ENCODE data around the gene TRIM40. TPM values are rescaled to one million over a fixed set of nuclear protein-coding genes. Genes with fewer than 3 reads are reported as not detected.

Gene TRIM40
- total RNA-seq, 5 donors from 2014 or later (not counting 1 experiment from before 2014, with no cell fraction given) = not detected

- DNase-seq (no peak), ATAC-seq (replicated peaks in 1 of 4) (no peak)
- H3K4me3 ChIP-seq (ENCODE audit: control insufficient read depth in 1 of 2, extremely low read depth in 1 of 2, low read length in 1 of 2) = no peak overlapping the region
- Mint-ChIP-seq H3K27ac (no peak overlapping the region), H3K36me3 (no peaks in the 10 kb centered on the region), H3K4me1 (peaks cover 0 to 8% (median 4%) of the 10 kb centered on the region in 3 donors), H3K4me3 (no peak overlapping the region), H3K9me3 (peaks cover 0 to 11% (median 9%) of the 10 kb centered on the region in 3 donors), H3K27me3 (peaks cover 61 to 71% of the 10 kb centered on the region in 2 donors)
- WGBS (ENCODE audit: insufficient coverage) = no CpG with 5 or more reads among the region's 2 CpGs
- H3K27ac ChIP-seq (ENCODE audit: low read length) = no peak overlapping the region
- H3K36me3 ChIP-seq (ENCODE audit: control insufficient read depth in 2 of 2, extremely low read depth in 1 of 2, insufficient read depth in 1 of 2, low read length in 1 of 2) = no peaks in the 10 kb centered on the region
- POLR2A ChIA-PET = no interaction called here
- peaks cover 0 to 11% of the 10 kb centered on the region in 2 experiments for H3K4me1 ChIP-seq (ENCODE audit: control insufficient read depth in 1 of 2, extremely low read depth in 1 of 2, insufficient read depth in 2 of 2, low read length in 2 of 2)
- peaks cover 15 to 29% of the 10 kb centered on the region in 2 experiments for H3K27me3 ChIP-seq (replicated peaks in 1 of 2; ENCODE audit: control insufficient read depth in 2 of 2, extremely low read depth in 1 of 2, insufficient read depth in 2 of 2, low read length in 1 of 2)
- no peaks in the 10 kb centered on the region for H3K9me3 ChIP-seq
- CTCF ChIA-PET = no interaction called here
Observed at GRCh38 chr6:30175765-30176164, 39.8 kb downstream of the TRIM40 start.

GRCh38 chr6:30178837-30179236, 42.9 kb downstream of the TRIM40 start:
- no peaks in the 10 kb centered on the region for H3K36me3 Mint-ChIP-seq
- ChIA-PET CTCF (interaction anchor here in 1 of 2 donors (1.0 kb wide), 1 partner anchor 18 kb away, joined by 3 read pairs; no protein-coding TSS in a partner anchor), POLR2A (interaction anchor here in 1 of 2 donors (0.6 kb wide), 1 partner anchor 59 kb away, joined by 3 read pairs; no protein-coding TSS in a partner anchor)
- H3K27ac ChIP-seq (ENCODE audit: low read length) = no peak overlapping the region
- ATAC-seq (replicated peaks in 1 of 4) (no peak), DNase-seq (no peak)
- no peaks in the 10 kb centered on the region for H3K36me3 ChIP-seq (ENCODE audit: control insufficient read depth in 2 of 2, extremely low read depth in 1 of 2, insufficient read depth in 1 of 2, low read length in 1 of 2)
- peaks cover 0 to 5% (median 0%) of the 10 kb centered on the region in 3 donors for H3K4me1 Mint-ChIP-seq
- no peaks in the 10 kb centered on the region for H3K9me3 ChIP-seq
- no peak overlapping the region for H3K27ac Mint-ChIP-seq
- H3K4me3 Mint-ChIP-seq = no peak overlapping the region
- no peak overlapping the region for H3K4me3 ChIP-seq (ENCODE audit: control insufficient read depth in 1 of 2, extremely low read depth in 1 of 2, low read length in 1 of 2)
- peaks cover 0 to 11% (median 9%) of the 10 kb centered on the region in 3 donors for H3K9me3 Mint-ChIP-seq
- WGBS (ENCODE audit: insufficient coverage) = no CpG with 5 or more reads among the region's 1 CpG
- no peaks in the 10 kb centered on the region for H3K4me1 ChIP-seq (ENCODE audit: control insufficient read depth in 1 of 2, extremely low read depth in 1 of 2, insufficient read depth in 2 of 2, low read length in 2 of 2)
- H3K27me3 ChIP-seq (replicated peaks in 1 of 2; ENCODE audit: control insufficient read depth in 2 of 2, extremely low read depth in 1 of 2, insufficient read depth in 2 of 2, low read length in 1 of 2) = peaks cover 10 to 11% of the 10 kb centered on the region in 2 experiments
- H3K27me3 Mint-ChIP-seq = peaks cover 44 to 48% of the 10 kb centered on the region in 2 donors

GRCh38 chr6:30180145-30180544, 44.2 kb downstream of the TRIM40 start:
- ATAC-seq (replicated peaks in 1 of 4) = no peak
- H3K4me3 Mint-ChIP-seq = no peak overlapping the region
- peaks cover 38% of the 10 kb centered on the region in 2 donors for H3K27me3 Mint-ChIP-seq
- Histone ChIP-seq H3K4me1 (ENCODE audit: control insufficient read depth in 1 of 2, extremely low read depth in 1 of 2, insufficient read depth in 2 of 2, low read length in 2 of 2) (no peaks in the 10 kb centered on the region), H3K36me3 (ENCODE audit: control insufficient read depth in 2 of 2, extremely low read depth in 1 of 2, insufficient read depth in 1 of 2, low read length in 1 of 2) (peaks cover 10 to 12% of the 10 kb centered on the region in 2 donors), H3K4me3 (ENCODE audit: control insufficient read depth in 1 of 2, extremely low read depth in 1 of 2, low read length in 1 of 2) (no peak overlapping the region), H3K9me3 (no peaks in the 10 kb centered on the region), H3K27me3 (replicated peaks in 1 of 2; ENCODE audit: control insufficient read depth in 2 of 2, extremely low read depth in 1 of 2, insufficient read depth in 2 of 2, low read length in 1 of 2) (peaks cover 7 to 10% of the 10 kb centered on the region in 2 experiments), H3K27ac (ENCODE audit: low read length) (no peak overlapping the region)
- H3K27ac Mint-ChIP-seq = no peak overlapping the region
- ChIA-PET POLR2A (no interaction called here), CTCF (no interaction called here)
- no peak for DNase-seq
- peaks cover 0 to 5% (median 0%) of the 10 kb centered on the region in 3 donors for H3K4me1 Mint-ChIP-seq
- WGBS (ENCODE audit: insufficient coverage) = no CpG with 5 or more reads among the region's 1 CpG
- H3K9me3 Mint-ChIP-seq = peaks cover 0 to 11% (median 9%) of the 10 kb centered on the region in 3 donors
- H3K36me3 Mint-ChIP-seq = peaks cover 7% of the 10 kb centered on the region

GRCh38 chr6:30184417-30185031, 48.6 kb downstream of the TRIM40 start:
- H3K36me3 ChIP-seq (ENCODE audit: control insufficient read depth in 2 of 2, extremely low read depth in 1 of 2, insufficient read depth in 1 of 2, low read length in 1 of 2) = peaks cover 19 to 46% of the 10 kb centered on the region in 2 donors
- CTCF ChIA-PET = no interaction called here

GRCh38 chr6:30185846-30186484, 50.0 kb downstream of the TRIM40 start:
- no peak for DNase-seq
- Histone ChIP-seq H3K27me3 (replicated peaks in 1 of 2; ENCODE audit: control insufficient read depth in 2 of 2, extremely low read depth in 1 of 2, insufficient read depth in 2 of 2, low read length in 1 of 2) (peaks cover 0 to 5% of the 10 kb centered on the region in 2 experiments), H3K4me1 (ENCODE audit: control insufficient read depth in 1 of 2, extremely low read depth in 1 of 2, insufficient read depth in 2 of 2, low read length in 2 of 2) (no peaks in the 10 kb centered on the region), H3K9me3 (no peaks in the 10 kb centered on the region), H3K27ac (ENCODE audit: low read length) (no peak overlapping the region), H3K4me3 (ENCODE audit: control insufficient read depth in 1 of 2, extremely low read depth in 1 of 2, low read length in 1 of 2) (no peak overlapping the region), H3K36me3 (ENCODE audit: control insufficient read depth in 2 of 2, extremely low read depth in 1 of 2, insufficient read depth in 1 of 2, low read length in 1 of 2) (peaks cover 23 to 60% of the 10 kb centered on the region in 2 donors)
- H3K4me1 Mint-ChIP-seq = peaks cover 0 to 5% (median 0%) of the 10 kb centered on the region in 3 donors
- no peak overlapping the region for H3K4me3 Mint-ChIP-seq
- no peak for ATAC-seq (replicated peaks in 1 of 4)
- H3K36me3 Mint-ChIP-seq = peaks cover 53% of the 10 kb centered on the region
- H3K9me3 Mint-ChIP-seq = no peaks in the 10 kb centered on the region
- CTCF ChIA-PET = no interaction called here
- no peaks in the 10 kb centered on the region for H3K27me3 Mint-ChIP-seq
- 95% methylated on average over 20 of the region's 20 CpGs for WGBS (ENCODE audit: insufficient coverage)
- POLR2A ChIA-PET = no interaction called here
- no peak overlapping the region for H3K27ac Mint-ChIP-seq

More at GRCh38 chr6:30184417-30185031, 48.6 kb downstream of the TRIM40 start:
- peaks cover 0 to 5% of the 10 kb centered on the region in 2 experiments for H3K27me3 ChIP-seq (replicated peaks in 1 of 2; ENCODE audit: control insufficient read depth in 2 of 2, extremely low read depth in 1 of 2, insufficient read depth in 2 of 2, low read length in 1 of 2)
- no peak for ATAC-seq (replicated peaks in 1 of 4)
- peaks cover 3 to 4% of the 10 kb centered on the region in 2 donors for H3K27me3 Mint-ChIP-seq
- H3K4me3 ChIP-seq (ENCODE audit: control insufficient read depth in 1 of 2, extremely low read depth in 1 of 2, low read length in 1 of 2) = no peak overlapping the region
- no peak overlapping the region for H3K27ac ChIP-seq (ENCODE audit: low read length)
- no peak for DNase-seq
- POLR2A ChIA-PET = no interaction called here
- H3K36me3 Mint-ChIP-seq = peaks cover 38% of the 10 kb centered on the region
- H3K4me1 ChIP-seq (ENCODE audit: control insufficient read depth in 1 of 2, extremely low read depth in 1 of 2, insufficient read depth in 2 of 2, low read length in 2 of 2) = no peaks in the 10 kb centered on the region
- WGBS (ENCODE audit: insufficient coverage) = 96% methylated on average over 2 of the region's 5 CpGs
- H3K9me3 Mint-ChIP-seq = peaks cover 0 to 5% (median 3%) of the 10 kb centered on the region in 3 donors
- no peak overlapping the region for H3K4me3 Mint-ChIP-seq
- H3K27ac Mint-ChIP-seq = no peak overlapping the region
- no peaks in the 10 kb centered on the region for H3K9me3 ChIP-seq
- peaks cover 0 to 5% (median 0%) of the 10 kb centered on the region in 3 donors for H3K4me1 Mint-ChIP-seq

GRCh38 chr6:30188541-30188940, 52.6 kb downstream of the TRIM40 start:
- H3K9me3 ChIP-seq = no peaks in the 10 kb centered on the region
- H3K4me1 ChIP-seq (ENCODE audit: control insufficient read depth in 1 of 2, extremely low read depth in 1 of 2, insufficient read depth in 2 of 2, low read length in 2 of 2) = no peaks in the 10 kb centered on the region
- Mint-ChIP-seq H3K36me3 (peaks cover 61% of the 10 kb centered on the region), H3K4me1 (no peaks in the 10 kb centered on the region), H3K9me3 (no peaks in the 10 kb centered on the region), H3K27ac (peak overlapping the region in 1 of 2 donors; percentile 12), H3K27me3 (no peaks in the 10 kb centered on the region), H3K4me3 (no peak overlapping the region)
- H3K4me3 ChIP-seq (ENCODE audit: control insufficient read depth in 1 of 2, extremely low read depth in 1 of 2, low read length in 1 of 2) = no peak overlapping the region
- H3K27me3 ChIP-seq (replicated peaks in 1 of 2; ENCODE audit: control insufficient read depth in 2 of 2, extremely low read depth in 1 of 2, insufficient read depth in 2 of 2, low read length in 1 of 2) = no peaks in the 10 kb centered on the region
- ATAC-seq (replicated peaks in 1 of 4) (no peak), DNase-seq (no peak)
- ChIA-PET CTCF (interaction anchor here in 1 of 2 donors (0.6 kb wide), 1 partner anchor 85 kb away, joined by 5 read pairs; no protein-coding TSS in a partner anchor), POLR2A (no interaction called here)
- peaks cover 23 to 78% of the 10 kb centered on the region in 2 donors for H3K36me3 ChIP-seq (ENCODE audit: control insufficient read depth in 2 of 2, extremely low read depth in 1 of 2, insufficient read depth in 1 of 2, low read length in 1 of 2)
- no peak overlapping the region for H3K27ac ChIP-seq (ENCODE audit: low read length)
- WGBS (ENCODE audit: insufficient coverage) = 95% methylated on average over 3 of the region's 5 CpGs

Measured in T-cell (primary cell).